HG03159 (cell line): ENCODE measurements around the gene VAV2.
"Not testable (repeated sequence)": the region's sequence is repeated elsewhere in the genome, so short reads cannot be mapped to it uniquely, and the experiment has no call there.

Source experiments
- ATAC-seq: cut with Tn5 transposase; IDR thresholded peaks from one replicate; pipeline ENCODE4 v1.9.1; 2021; ENCODE audit warnings: mild to moderate bottlenecking, moderate library complexity; ENCODE audit not compliant: unreplicated experiment

VAV2 gene

GRCh38 chr9:133775951-133776905 lies 215.9 kb downstream of the VAV2 start:
- ATAC-seq, result no peak

- ATAC-seq, result no peak
Measured at GRCh38 chr9:133775291-133775690, 216.8 kb downstream of the VAV2 start.

- ATAC-seq, result no peak
Measured at GRCh38 chr9:133774799-133775198, 217.3 kb downstream of the VAV2 start.

GRCh38 chr9:133773889-133774655 lies 218.1 kb downstream of the VAV2 start:
- ATAC-seq, result no peak

GRCh38 chr9:133772581-133772980 lies 219.5 kb downstream of the VAV2 start:
- no peak for ATAC-seq

- no peak for ATAC-seq
Measured at GRCh38 chr9:133771486-133772482, 220.3 kb downstream of the VAV2 start.

- no peak for ATAC-seq
Measured at GRCh38 chr9:133770076-133770777, 221.9 kb downstream of the VAV2 start.

GRCh38 chr9:133769511-133770075 lies 222.5 kb downstream of the VAV2 start:
- no peak for ATAC-seq

GRCh38 chr9:133768859-133769510 lies 223.1 kb downstream of the VAV2 start:
- ATAC-seq, result no peak

- no peak for ATAC-seq
Measured at GRCh38 chr9:133768371-133768858, 223.7 kb downstream of the VAV2 start.

- no peak for ATAC-seq
Measured at GRCh38 chr9:133767625-133768024, 224.5 kb downstream of the VAV2 start.

- no peak for ATAC-seq
Measured at GRCh38 chr9:133767008-133767407, 225.1 kb downstream of the VAV2 start.

- not testable (repeated sequence) for ATAC-seq
Measured at GRCh38 chr9:133766234-133766633, 225.9 kb downstream of the VAV2 start.

GRCh38 chr9:133763272-133764183 lies 228.6 kb downstream of the VAV2 start:
- no peak for ATAC-seq

- no peak for ATAC-seq
Measured at GRCh38 chr9:133762488-133763271, 229.4 kb downstream of the VAV2 start.

GRCh38 chr9:133761641-133762248 lies 230.4 kb downstream of the VAV2 start:
- no peak for ATAC-seq
